Panc1 (cell line): Measurements from ENCODE around the gene NFKBIB.
A peak's percentile ranks its signal among the peaks of the same experiment; 100 is the strongest.

ENCODE experiments used
- CTCF ChIP-seq: fragments of 450-650 bp; IDR thresholded peaks from 2 replicates; pipeline ENCODE4 v1.5.1; 2017; ENCODE audit warnings: mild to moderate bottlenecking
- POLR2AphosphoS5 ChIP-seq: IDR thresholded peaks from 2 replicates; pipeline ENCODE4 v1.6.1; 2012; ENCODE audit warnings: mild to moderate bottlenecking, low read depth, low read length, moderate library complexity
- REST ChIP-seq, 2 experiments: IDR thresholded peaks; 2 replicates each; pipeline ENCODE4 v1.6.1; 2011 to 2012; ENCODE audit warnings: low read depth in 2 of 2, control low read depth in 1 of 2, low read length in 1 of 2, mild to moderate bottlenecking in 1 of 2, moderate library complexity in 1 of 2; ENCODE audit not compliant: insufficient read depth in 1 of 2
- SIN3A ChIP-seq: IDR thresholded peaks from 2 replicates; pipeline ENCODE4 v1.6.1; 2012; ENCODE audit warnings: low read depth, mild to moderate bottlenecking, low read length, moderate library complexity, borderline replicate concordance; ENCODE audit not compliant: insufficient read depth
- TCF7L2 ChIP-seq: IDR thresholded peaks from 2 replicates; pipeline ENCODE4 v1.6.1; 2011; ENCODE audit warnings: mild to moderate bottlenecking, low read depth, low read length, inconsistent platforms

- TF ChIP-seq CTCF (no peak), POLR2AphosphoS5 (peak; percentile 9; the same call in 1 of the 2 replicates), REST (IDR thresholded peaks at IDR 0.05; ENCODE audit: insufficient read depth in 1 of 2, low read depth in 2 of 2, low read length in 1 of 2) (no peak), SIN3A (0 out of 2 replicates have a peak, but pooled peaks have one; percentile 9), TCF7L2 (no peak)
Measured at GRCh38 chr19:38951187-38951586, 51.4 kb downstream of the NFKBIB start.
